Measurements from ENCODE around the gene SLC35C1. TPM values are rescaled to one million over a fixed set of nuclear protein-coding genes. Genes with fewer than 3 reads are reported as not detected.

The SLC35C1 gene
- polyA plus RNA-seq, 1 donor (not counting 4 experiments of a cell fraction or from before 2014, with no cell fraction given): 4.9 TPM

- H3K27ac ChIP-seq (ENCODE audit: control insufficient read depth, insufficient read depth, low read length): no peak overlapping the region
- H2AFZ ChIP-seq (ENCODE audit: control insufficient read depth, low read length): no peak overlapping the region
- peaks cover under 1% of the 10 kb centered on the region for H3K9me1 ChIP-seq (ENCODE audit: control insufficient read depth, extremely low read depth, insufficient read depth, low read length)
- H3K79me2 ChIP-seq (ENCODE audit: control insufficient read depth, insufficient read depth, low read length): no peaks in the 10 kb centered on the region
- dilution Hi-C loops (cut with MboI; ENCODE audit: extremely low pct_ligation_motif_present, low sequenced_read_pairs): no loop called here
- H3K9me3 ChIP-seq (ENCODE audit: control insufficient read depth, low read depth, low read length): no peaks in the 10 kb centered on the region
- TF ChIP-seq EZH2 (IDR thresholded peaks at IDR 0.05; ENCODE audit: low read length) (no peak), CTCF (optimal IDR thresholded peaks at IDR 0.05 in 1 of 3, IDR thresholded peaks at IDR 0.05 in 1 of 3, conservative IDR thresholded peaks at IDR 0.05 in 1 of 3; ENCODE audit: extremely low read depth in 1 of 3, insufficient read depth in 2 of 3, low read length in 3 of 3) (no peak)
- no peaks in the 10 kb centered on the region for H4K20me1 ChIP-seq (ENCODE audit: control insufficient read depth, extremely low read depth, insufficient read depth, low read length)
- H3K27me3 ChIP-seq (ENCODE audit: control insufficient read depth, extremely low read depth, insufficient read depth, low read length): peaks cover 12% of the 10 kb centered on the region
- no peak for FAIRE-seq
- no peak overlapping the region for H3K4me2 ChIP-seq (ENCODE audit: control insufficient read depth, extremely low read depth, insufficient read depth, low read depth, low read length)
- H3K4me3 ChIP-seq (ENCODE audit: control insufficient read depth in 2 of 3, extremely low read depth in 1 of 3, insufficient read depth in 2 of 3, low read depth in 1 of 3, low read length in 3 of 3): no peak overlapping the region
- DNase-seq (ENCODE audit: low read depth, low spot score): no peak
- no peaks in the 10 kb centered on the region for H3K4me1 ChIP-seq (ENCODE audit: control insufficient read depth, extremely low read depth, insufficient read depth, low read length)
- H3K36me3 ChIP-seq (ENCODE audit: control insufficient read depth in 2 of 2, extremely low read depth in 1 of 2, insufficient read depth in 2 of 2, low read length in 2 of 2): no peaks in the 10 kb centered on the region
- H3K9ac ChIP-seq (ENCODE audit: control insufficient read depth, extremely low read depth, insufficient read depth, low read length): no peak overlapping the region
Measured at GRCh38 chr11:45765836-45766235, 39.1 kb upstream of the SLC35C1 start.

- Histone ChIP-seq H3K9me3 (ENCODE audit: control insufficient read depth, low read depth, low read length) (no peaks in the 10 kb centered on the region), H3K27me3 (ENCODE audit: control insufficient read depth, extremely low read depth, insufficient read depth, low read length) (peaks cover 12% of the 10 kb centered on the region), H3K4me3 (ENCODE audit: control insufficient read depth in 2 of 3, extremely low read depth in 1 of 3, insufficient read depth in 2 of 3, low read depth in 1 of 3, low read length in 3 of 3) (no peak overlapping the region), H3K4me2 (ENCODE audit: control insufficient read depth, extremely low read depth, insufficient read depth, low read depth, low read length) (no peak overlapping the region), H3K4me1 (ENCODE audit: control insufficient read depth, extremely low read depth, insufficient read depth, low read length) (peaks cover under 1% of the 10 kb centered on the region), H4K20me1 (ENCODE audit: control insufficient read depth, extremely low read depth, insufficient read depth, low read length) (no peaks in the 10 kb centered on the region), H3K79me2 (ENCODE audit: control insufficient read depth, insufficient read depth, low read length) (no peaks in the 10 kb centered on the region), H3K9me1 (ENCODE audit: control insufficient read depth, extremely low read depth, insufficient read depth, low read length) (peaks cover 4% of the 10 kb centered on the region), H3K36me3 (ENCODE audit: control insufficient read depth in 2 of 2, extremely low read depth in 1 of 2, insufficient read depth in 2 of 2, low read length in 2 of 2) (no peaks in the 10 kb centered on the region), H3K9ac (ENCODE audit: control insufficient read depth, extremely low read depth, insufficient read depth, low read length) (no peak overlapping the region), H3K27ac (ENCODE audit: control insufficient read depth, insufficient read depth, low read length) (no peak overlapping the region), H2AFZ (ENCODE audit: control insufficient read depth, low read length) (no peak overlapping the region)
- no peak for DNase-seq (ENCODE audit: low read depth, low spot score)
- dilution Hi-C loops (cut with MboI; ENCODE audit: extremely low pct_ligation_motif_present, low sequenced_read_pairs): no loop called here
- FAIRE-seq: no peak
- TF ChIP-seq EZH2 (IDR thresholded peaks at IDR 0.05; ENCODE audit: low read length): no peak
- TF ChIP-seq CTCF (optimal IDR thresholded peaks at IDR 0.05 in 1 of 3, IDR thresholded peaks at IDR 0.05 in 1 of 3, conservative IDR thresholded peaks at IDR 0.05 in 1 of 3; ENCODE audit: extremely low read depth in 1 of 3, insufficient read depth in 2 of 3, low read length in 3 of 3): no peak
Measured at GRCh38 chr11:45766469-45766868, 38.5 kb upstream of the SLC35C1 start.
